GM19035 (cell line): ENCODE results near the gene RNF166.
A peak's percentile ranks its signal among the peaks of the same experiment; 100 is the strongest.

Experiments
- ATAC-seq: cut with Tn5 transposase; IDR thresholded peaks from one replicate; pipeline ENCODE4 v1.9.1; 2021; ENCODE audit not compliant: unreplicated experiment

RNF166 gene

DNA sequence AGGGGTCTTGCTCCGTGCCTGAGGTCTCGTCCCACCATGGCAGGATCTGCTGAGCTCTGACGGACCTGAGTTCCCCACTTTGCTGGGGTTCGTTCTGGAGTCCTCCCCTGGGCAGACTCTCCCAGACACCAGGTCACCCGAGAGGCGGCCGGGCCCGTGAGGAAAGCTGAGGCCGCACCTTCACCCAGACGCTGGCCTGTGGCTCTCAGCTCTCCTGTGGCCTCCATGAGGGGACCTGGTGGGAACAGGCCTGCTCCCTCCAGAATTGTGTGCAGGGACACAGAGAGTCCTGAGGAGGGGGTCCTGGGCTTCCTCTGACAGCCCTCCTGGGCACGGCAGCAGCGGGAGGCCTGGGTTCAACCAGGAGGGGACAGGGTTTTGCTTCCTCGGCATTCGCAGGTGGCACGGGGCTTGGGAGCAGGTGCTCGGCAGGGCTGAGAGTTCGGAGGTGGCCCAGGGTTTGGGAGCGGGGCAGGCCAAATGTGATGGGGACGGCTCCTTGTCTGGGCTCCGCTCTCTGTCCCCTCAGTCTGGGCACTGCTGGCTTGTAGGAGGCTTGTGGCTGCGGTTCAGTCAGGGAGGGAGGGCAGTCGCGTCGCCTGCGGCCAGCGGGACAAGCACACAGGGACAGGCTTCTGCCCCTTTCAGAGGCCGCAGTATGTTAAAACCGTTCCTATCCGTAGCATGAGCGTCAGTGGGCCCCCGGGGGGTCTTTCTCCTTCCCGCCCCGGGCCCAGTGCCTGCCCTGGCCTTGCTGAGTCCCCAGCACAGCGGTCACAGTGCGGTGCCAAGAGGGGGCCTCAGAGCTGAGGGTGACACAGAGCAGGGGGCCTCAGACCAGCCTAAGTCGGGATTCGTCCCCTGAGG, 11.8 kb downstream of the RNF166 start:
- no peak for ATAC-seq

DNA sequence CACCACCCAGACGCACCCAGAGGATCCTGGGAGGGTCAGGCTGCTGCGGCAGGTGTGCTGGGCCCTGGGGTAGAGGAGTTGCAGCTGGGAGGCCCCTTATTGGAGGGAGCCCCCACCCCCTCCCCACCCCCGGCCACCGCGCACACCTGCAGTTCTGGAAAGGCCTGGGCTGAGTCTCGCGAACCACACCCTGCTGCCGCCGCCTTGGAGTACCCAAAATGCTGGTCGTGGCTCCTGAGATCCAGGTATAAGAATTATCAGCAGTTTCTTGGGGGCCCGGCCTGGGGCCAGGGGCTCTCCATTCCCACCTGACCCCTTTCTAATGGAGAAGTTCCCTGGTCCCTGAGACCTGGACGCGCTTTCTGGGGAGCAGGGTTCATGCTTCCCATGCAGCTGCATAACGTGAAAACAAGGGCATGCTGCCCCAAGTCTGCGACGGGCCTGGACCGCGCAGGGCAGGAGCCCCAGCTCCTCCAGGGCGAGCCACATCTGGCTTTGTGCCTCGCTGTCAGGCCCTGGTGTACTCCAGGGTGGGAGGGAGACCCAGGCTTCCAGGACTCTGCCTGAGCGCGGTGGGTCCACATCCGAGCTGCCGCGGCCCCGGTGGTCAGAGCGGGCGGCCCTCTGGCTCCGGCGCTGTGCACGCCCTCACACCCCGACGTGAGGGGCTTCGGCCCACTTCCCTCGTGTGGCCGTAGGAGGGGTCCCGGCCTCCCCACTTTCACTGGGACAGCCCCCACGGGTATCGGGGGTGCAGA, 12.6 kb downstream of the RNF166 start:
- no peak for ATAC-seq

DNA sequence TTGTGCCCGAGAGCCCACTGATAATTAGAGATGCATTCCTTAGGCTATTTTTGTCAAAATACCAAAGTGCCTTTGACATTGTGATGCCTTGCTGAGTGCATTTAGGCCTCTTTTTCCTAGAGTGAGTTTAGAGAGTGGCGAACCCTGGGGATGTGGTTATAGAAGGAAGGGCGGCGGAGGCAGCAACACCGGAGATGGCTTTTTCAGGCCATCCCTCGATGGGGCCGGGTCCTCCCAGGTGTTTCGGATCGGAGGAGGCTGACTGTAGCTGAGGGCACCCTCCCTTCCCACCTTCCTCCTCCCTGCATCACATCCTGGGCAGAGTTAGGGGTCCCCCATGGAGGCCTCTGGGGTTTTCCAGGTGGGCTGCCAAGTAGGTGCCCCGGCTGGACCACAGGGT, 13.3 kb downstream of the RNF166 start:
- no peak for ATAC-seq

DNA sequence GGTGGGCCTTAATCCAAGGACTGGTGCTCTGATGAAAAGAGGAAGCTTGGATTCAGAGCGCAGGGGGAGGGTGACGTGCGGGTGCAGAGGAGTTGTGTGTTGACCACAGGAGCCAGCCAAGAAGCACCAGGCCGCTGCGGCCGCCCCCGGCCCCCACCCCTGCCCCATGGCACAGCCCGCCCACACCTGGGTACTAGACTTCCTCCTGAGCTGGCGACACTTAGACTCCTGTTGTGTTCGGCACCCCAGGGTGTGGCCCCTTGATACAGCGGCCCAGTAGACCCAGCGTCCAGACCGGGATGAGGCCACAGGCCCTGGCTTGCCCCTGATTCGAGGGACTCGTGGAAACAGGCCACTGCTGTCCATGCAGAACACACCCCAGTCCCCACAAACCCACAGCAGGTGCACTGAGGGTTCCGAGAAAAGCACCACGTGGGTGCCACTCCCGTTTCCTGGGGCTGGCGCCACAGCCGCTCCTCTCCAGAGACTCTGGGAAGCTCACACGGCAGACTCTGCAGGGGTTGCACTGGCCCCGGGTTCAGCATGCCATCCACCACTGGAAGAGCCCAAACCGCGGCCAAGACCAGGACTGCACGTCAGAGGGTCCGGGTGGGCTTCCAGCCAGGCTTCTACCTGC, 14.2 kb downstream of the RNF166 start:
- ATAC-seq: no peak

DNA sequence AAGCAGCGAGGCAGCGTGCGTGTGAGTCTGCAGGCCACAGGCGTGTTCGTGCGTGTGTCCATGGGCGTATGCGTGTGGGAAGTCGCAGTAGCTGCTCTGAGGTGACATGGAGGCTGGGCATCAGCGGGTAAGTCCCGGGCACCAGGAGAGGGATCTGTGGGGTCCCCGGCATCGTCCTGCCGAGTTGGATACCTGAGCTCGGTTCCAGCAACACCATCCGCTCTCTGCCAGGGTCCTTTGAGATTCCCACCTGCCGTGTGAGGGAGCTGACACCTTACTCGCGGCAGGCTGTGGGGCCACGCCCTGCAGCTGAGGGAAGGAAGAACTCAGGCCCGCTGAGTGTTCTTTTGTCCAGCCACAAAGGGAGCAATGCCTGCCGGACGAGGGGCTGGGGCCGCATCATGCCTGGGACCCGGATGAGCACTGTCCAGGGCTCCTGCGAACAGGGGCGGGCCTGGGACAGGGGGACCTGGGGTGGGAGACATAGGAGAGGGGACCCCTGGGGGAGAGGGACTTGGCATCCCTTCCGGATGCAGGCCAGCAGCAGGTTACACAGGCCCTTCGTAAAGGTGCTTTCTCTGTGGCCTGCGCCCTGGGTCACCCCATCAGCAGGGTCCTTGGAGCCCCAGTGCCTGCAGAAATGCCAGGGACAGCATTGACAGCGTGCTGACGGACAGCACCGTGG, 14.9 kb downstream of the RNF166 start:
- no peak for ATAC-seq

DNA sequence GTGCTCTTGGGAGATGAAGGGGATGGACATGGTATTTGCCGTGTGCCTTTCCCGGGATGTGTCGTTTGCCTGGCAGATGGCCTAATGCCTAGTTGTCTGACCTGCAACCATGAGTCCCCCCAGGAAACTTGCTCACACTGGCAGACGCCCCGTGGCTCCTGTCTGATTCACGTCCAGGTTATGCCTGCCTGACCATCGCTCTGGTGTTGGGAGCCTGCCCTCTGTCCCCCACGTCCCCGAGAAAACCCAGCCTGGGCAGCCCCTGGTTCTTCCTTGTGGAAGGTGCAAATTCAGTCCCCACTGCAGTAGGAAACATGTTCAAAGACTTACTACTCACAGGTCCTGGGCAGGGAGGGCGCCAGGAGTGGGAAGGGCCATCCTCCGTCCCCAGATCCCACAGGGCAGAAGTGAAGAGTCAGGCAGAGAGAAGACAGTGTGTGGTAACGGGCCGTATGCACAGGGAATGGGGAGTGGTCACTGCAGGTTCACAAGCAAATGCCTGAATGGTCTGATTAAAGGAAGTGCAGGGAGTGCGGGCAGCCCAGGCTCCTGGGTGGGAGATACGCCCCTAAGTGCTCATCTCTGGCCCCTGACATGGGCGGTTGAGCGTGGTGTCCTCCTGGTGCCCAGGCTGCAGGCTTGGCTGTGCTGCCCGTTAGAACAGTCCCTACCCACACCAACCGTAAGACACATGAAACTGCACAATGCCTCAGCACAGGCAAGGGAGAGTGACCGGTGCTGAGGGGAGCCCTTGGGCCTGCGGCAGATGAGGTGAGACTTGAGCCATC, 15.7 kb downstream of the RNF166 start:
- ATAC-seq: no peak

DNA sequence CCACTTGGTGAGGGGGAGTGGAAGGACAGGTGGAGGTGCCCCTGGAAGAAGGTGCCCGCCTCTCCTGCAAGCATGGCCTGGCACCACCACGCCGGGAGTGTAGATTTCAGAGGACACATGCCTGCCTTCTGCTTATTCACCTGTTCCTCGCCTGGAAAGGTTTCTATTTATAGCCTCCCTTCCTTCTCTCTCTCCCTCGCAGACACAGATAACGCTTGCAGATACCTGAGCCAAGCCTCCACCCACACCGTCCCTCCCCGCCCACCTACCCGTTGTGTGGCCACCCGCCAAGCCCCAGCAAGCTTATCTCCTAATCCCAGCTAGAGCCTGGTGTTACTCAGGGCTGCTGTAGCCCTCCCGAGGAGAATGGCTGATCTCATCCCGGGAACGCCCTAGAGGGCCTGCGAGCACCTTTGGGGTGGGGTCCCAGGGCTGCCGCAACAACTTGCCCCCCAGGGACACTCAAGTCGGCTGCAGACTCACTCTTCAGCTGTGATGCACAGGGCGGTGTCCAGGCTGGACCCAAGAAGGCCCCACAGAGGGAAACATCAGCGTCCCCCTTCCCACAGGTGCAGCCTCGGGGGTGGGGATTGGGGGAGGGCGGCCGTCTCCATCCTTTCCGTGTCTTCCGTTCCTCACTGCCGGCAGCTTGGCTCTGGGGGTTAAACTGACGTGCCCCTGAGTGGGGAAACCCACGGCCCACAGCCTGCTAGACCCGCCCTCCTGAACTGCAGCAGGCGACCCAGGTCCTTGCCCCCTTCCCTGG, 18.0 kb downstream of the RNF166 start:
- ATAC-seq: no peak

DNA sequence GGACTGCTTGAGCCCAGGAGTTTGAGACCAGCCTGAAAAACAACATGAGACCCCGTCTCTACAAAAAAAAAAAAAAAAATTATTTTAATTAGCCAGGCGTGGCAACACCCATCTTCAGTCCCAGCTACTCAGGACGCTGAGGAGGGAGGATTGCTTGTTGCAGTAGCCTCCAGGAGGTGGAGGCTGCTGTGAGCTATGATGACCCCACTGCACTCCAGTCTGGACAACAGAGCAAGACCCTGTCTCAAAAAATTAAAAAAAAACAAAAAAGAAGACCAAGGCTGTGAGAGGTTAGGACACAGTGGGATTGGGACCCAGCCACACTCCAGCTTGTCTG, 18.6 kb downstream of the RNF166 start:
- no peak for ATAC-seq

DNA sequence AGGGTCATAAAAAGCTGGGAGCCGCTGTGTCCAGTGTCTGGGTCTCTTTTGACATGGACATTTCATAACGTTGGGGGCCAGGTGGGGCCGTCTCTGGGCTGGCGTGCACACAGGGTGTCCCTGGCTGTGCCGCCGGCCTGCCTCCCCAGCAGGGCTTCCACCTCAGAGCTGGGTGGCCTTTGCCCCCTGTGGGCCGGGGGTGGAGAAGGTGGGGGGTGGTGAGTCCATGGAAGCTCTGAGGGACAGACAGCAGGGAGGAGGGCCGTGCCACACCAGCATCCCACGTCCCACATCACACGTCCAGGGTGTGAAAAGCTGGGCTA, 19.0 kb downstream of the RNF166 start:
- ATAC-seq: no peak

DNA sequence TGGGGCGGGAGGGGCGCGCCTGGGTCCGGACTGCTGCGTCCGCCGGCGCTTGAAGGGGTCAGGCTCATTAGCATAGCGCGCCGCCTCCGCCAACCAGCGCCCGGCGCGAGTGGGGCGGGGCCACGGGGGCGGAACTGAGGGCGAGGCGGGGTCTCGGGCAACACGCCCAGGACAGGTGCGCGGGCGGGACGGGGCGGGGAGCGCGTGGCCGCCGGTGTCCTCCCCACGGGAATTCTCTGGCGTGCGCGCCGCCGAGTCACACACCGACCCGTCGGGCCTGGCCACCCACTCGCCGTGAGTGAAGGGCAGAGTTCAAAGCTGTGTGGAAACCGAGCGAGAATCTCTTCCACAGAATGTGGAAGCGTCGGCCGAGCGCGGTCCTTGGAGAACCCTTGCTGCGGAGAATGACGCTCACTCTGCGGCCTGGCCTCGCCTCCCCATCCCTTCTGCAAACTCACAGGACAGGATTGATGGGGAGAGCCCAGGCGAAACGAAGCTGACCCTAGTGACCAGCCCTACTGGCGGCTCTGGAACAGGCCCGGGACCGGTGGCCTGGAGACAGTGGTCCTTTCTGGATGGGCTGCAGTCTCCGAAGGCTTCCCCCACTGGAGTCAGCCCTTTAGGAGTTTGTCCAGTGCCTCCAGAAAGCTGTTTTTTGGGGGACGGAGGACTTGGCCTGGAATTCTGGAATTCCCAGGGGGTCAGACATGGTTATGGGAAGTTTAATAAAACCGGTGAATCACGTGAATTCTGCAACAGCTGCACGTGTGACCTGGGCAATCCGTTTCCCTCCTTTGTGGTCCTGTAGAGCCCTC, 19.6 kb downstream of the RNF166 start, which contains the start of gene SNAI3:
SNAI3 (minus strand) TSS at position 69 of the 815 bp plus-strand sequence. CDS start 101 bp downstream, outside the sequence.
- peak; percentile 57 for ATAC-seq

DNA sequence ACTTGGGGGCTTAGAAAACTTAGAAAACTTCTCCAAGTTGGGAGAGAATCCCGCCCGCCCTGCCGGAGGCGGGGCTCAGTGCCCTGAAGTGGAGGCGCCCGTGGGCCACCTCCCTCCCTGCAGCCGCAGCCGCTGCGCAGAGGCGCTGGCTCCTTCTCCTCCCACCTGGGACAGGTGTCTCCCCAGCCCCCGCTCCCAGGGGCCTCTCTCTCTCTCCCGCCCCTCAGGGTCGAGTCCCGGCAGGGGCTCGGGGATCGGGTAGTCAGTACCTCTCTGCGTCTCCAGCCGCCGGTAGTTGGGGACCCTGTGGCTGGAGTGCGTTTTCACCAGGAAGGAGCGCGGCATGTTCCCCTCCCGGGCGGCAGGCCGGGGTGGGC, 20.2 kb downstream of the RNF166 start:
- peak; percentile 6 for ATAC-seq

DNA sequence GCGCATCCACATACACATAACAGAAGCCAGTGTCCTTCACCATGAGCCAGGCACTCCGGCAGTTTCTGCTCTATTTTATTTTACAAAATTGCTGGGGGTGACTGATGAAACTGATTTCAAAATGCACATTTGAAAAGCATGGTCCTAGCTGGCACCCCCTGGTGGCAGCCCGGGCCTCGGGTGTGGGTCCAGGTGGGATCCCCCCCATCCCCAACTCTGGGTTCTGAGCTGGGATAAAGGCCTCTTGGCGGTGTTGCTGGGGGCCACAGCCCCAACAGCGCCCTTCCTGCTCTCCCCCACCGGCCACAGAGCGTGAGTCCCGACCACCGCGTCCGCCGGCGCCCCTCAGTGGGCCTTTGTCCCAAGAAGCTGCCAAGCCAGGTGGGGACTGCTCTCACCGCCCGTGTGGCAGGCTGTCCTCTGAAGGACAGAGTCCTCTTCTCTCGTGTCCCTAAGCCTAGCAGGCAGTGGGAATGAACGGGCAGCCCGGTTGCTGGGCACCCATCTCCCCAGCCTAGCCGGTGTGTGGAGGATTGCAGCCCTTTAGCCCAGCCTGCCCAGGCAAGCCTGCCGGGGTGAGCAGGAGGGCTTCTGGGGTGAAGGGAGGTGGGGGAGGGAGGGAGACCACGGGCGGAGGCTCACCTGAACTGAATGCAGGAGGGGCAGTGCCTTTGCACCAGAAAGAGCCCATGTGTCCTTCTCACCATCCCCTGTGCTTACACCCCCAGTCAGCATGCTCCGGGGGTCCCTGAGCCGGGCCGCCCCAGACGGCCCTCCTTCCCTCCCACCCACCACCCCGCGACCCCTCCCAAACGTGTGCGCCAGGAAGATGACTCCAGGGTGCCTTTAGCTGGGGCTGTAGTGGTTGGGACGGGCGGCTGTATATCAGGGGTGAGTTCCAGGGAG, 20.8 kb downstream of the RNF166 start:
- no peak for ATAC-seq

DNA sequence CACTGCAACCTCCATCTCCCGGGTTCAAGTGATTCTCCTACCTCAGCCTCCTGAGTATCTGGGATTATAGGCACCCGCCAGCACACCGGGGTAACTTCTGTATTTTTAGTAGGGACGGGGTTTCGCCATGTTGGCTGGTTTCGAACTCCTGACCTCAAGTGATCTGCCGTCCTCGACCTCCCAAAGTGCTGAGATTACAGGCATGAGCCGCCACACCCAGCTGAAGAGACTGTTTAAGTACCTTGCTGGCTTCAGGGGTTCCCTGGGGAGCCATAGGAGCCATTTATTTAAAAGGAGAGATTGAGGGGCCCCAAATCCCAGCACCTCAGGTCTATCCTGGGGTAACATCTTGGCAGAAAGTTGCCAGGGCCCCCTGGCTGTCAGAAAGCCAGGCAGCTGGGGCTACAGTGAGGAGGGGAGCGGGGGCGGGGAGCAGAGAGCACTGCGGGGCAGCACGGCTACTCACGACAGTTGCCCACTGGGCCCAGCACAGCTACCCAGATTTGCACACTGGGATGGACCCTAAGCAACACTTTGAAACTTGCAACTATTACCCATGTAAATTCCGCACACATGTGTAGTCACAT, 21.5 kb downstream of the RNF166 start:
- ATAC-seq: no peak

DNA sequence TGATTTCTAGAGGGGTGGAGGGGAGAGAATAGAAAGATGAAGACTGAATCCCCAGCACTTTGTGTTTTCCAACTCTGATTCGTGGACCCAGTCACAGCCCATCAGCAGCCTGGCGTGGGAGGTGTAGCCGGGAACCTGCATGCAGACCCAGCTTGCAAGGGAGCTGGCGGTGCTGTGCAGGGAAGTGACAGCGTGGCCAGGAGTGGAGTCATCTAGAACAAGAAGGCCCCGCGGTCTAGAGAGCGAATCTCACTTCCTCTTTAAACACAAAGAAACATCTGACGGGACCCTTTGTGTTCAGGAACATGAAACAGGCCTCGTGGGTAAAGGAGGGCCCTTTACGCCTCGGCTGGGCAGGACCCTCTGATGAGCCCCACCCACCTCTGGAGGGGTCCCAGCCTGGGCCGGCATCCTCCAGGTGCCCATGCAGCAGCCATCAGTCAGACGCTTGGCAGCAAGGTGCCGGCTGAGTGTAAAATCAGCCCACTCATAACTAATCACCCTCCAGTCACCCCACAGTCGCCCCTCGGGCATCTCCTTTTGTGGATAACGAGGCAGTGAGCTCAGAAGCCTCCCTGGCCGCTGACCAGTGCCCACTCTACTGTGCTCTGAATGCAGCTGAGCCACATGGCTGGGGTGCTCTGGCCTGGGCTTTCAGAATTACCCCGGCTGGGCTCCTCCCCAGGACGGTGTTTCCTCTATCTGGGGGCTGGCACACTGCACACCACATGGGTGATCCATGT, 24.3 kb downstream of the RNF166 start:
- peak; percentile 76 for ATAC-seq

DNA sequence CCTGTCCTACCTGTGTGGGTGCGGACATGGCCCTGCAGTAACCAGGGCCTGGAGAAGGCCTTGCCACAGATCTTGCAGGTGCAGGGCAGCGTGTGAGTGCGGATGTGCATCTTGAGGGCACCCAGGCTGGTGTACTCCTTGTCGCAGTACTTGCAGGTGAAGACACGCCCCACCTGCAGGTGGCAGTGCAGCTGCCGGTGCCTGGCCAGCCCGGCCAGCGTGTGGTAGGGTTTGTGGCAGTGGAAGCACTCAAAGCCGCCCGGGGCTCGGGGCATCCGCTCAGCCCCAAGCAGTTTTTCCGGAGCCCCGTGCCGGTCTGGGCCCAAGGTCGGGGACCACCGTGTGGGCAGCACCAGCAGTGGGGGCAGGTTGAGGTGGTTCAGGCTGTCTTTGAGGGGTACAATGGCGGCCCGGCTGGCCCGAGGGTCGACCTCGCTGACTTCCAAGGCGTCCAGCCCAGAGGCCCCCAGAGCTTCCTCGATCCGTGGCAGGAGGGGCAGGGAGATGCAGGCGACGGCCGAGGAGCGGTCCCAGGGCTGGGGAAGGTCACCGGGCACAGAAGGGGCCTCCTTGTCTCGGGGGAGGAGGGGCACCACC, 25.0 kb downstream of the RNF166 start:
- ATAC-seq: no peak

DNA sequence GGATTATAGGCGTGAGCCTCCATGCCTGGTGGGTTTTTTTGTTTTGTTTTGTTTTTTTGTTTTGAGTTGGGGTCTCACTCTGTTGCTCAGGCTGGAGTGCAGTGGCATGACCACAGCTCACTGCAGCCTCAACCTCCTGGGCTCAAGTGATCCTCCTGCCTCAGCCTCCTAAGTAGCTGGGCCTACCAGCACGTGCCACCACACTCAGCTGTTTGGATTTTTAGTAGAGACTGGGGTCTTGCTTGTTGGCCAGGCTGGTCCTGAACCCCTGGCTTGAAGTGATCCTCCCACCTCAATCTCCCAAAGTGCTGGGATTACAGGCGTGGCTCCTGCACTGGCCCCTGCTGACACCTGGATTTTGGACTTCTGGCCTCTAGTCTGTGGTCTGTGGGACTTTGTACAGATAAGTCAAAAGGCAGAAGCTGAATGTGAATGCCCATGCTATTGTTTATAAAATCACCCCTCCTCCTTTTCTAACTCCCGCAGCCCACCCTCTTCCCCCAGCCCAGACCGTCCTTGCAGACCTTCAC, 25.6 kb downstream of the RNF166 start:
- ATAC-seq: no peak
